LoVo (cell line): ENCODE measurements around the gene TMC3.
A peak's percentile ranks its signal among the peaks of the same experiment; 100 is the strongest.

ENCODE experiments used
- DNase-seq: peaks from one replicate; pipeline ENCODE4 v3.0.0-alpha.2; 2016; ENCODE audit warnings: low spot score

Gene TMC3

GRCh38 chr15:81297603-81298575 is 76.1 kb downstream of the TMC3 start:
- DNase-seq: no peak

GRCh38 chr15:81297147-81297572 is 76.9 kb downstream of the TMC3 start:
- DNase-seq: peak; percentile 74

- DNase-seq: no peak
These were observed 77.3 kb downstream of the TMC3 start for GRCh38 chr15:81296673-81297072.

- no peak for DNase-seq
These were observed 77.8 kb downstream of the TMC3 start for GRCh38 chr15:81296186-81296585.

GRCh38 chr15:81295486-81296121 is 78.4 kb downstream of the TMC3 start:
- no peak for DNase-seq

- DNase-seq: no peak
These were observed 79.5 kb downstream of the TMC3 start for GRCh38 chr15:81294516-81294880.

GRCh38 chr15:81293728-81294515 is 80.1 kb downstream of the TMC3 start:
- no peak for DNase-seq

- DNase-seq: no peak
These were observed 81.5 kb downstream of the TMC3 start for GRCh38 chr15:81292523-81293001.

GRCh38 chr15:81291916-81292522 is 82.0 kb downstream of the TMC3 start:
- no peak for DNase-seq

GRCh38 chr15:81289910-81290309 is 84.1 kb downstream of the TMC3 start:
- DNase-seq: no peak

- DNase-seq: no peak
These were observed 85.4 kb downstream of the TMC3 start for GRCh38 chr15:81288616-81289015.

- no peak for DNase-seq
These were observed 86.0 kb downstream of the TMC3 start for GRCh38 chr15:81288040-81288439.

GRCh38 chr15:81286621-81287121 is 87.3 kb downstream of the TMC3 start:
- DNase-seq: no peak

GRCh38 chr15:81285461-81285860 is 88.6 kb downstream of the TMC3 start:
- no peak for DNase-seq

- no peak for DNase-seq
These were observed 89.6 kb downstream of the TMC3 start for GRCh38 chr15:81284256-81285031.

- DNase-seq: no peak
These were observed 91.1 kb downstream of the TMC3 start for GRCh38 chr15:81282911-81283310.

- no peak for DNase-seq
These were observed 91.5 kb downstream of the TMC3 start for GRCh38 chr15:81282606-81282895.

GRCh38 chr15:81281766-81282605 is 92.0 kb downstream of the TMC3 start:
- no peak for DNase-seq

- DNase-seq: no peak
These were observed 92.6 kb downstream of the TMC3 start for GRCh38 chr15:81281456-81281735.
